Measurements from ENCODE around the gene HTR7.

- TF ChIP-seq, protein P1, sequence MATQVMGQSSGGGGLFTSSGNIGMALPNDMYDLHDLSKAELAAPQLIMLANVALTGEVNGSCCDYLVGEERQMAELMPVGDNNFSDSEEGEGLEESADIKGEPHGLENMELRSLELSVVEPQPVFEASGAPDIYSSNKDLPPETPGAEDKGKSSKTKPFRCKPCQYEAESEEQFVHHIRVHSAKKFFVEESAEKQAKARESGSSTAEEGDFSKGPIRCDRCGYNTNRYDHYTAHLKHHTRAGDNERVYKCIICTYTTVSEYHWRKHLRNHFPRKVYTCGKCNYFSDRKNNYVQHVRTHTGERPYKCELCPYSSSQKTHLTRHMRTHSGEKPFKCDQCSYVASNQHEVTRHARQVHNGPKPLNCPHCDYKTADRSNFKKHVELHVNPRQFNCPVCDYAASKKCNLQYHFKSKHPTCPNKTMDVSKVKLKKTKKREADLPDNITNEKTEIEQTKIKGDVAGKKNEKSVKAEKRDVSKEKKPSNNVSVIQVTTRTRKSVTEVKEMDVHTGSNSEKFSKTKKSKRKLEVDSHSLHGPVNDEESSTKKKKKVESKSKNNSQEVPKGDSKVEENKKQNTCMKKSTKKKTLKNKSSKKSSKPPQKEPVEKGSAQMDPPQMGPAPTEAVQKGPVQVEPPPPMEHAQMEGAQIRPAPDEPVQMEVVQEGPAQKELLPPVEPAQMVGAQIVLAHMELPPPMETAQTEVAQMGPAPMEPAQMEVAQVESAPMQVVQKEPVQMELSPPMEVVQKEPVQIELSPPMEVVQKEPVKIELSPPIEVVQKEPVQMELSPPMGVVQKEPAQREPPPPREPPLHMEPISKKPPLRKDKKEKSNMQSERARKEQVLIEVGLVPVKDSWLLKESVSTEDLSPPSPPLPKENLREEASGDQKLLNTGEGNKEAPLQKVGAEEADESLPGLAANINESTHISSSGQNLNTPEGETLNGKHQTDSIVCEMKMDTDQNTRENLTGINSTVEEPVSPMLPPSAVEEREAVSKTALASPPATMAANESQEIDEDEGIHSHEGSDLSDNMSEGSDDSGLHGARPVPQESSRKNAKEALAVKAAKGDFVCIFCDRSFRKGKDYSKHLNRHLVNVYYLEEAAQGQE (IDR thresholded peaks at IDR 0.05; ENCODE audit: low read depth) = no peak
- no peak for TF ChIP-seq EP300 (IDR thresholded peaks at IDR 0.05; ENCODE audit: borderline replicate concordance)
- no peak for TF ChIP-seq MAX (IDR thresholded peaks at IDR 0.05)
- no peak for TF ChIP-seq YY1 (IDR thresholded peaks at IDR 0.05; ENCODE audit: low read depth)
- no peak for TF ChIP-seq TCF12 (IDR thresholded peaks at IDR 0.05; ENCODE audit: low read depth)
These were observed 31.8 kb upstream of the HTR7 start for GRCh38 chr10:90889636-90890035.

All from Ishikawa (cell line).